GM21381 (cell line): ENCODE data around the gene FOS.
"Not testable (repeated sequence)": the region's sequence is repeated elsewhere in the genome, so short reads cannot be mapped to it uniquely, and the experiment has no call there.

Source experiments
- ATAC-seq: cut with Tn5 transposase; IDR thresholded peaks from one replicate; pipeline ENCODE4 v1.9.1; 2021; ENCODE audit warnings: mild to moderate bottlenecking, moderate library complexity; ENCODE audit not compliant: unreplicated experiment

The FOS gene

GRCh38 chr14:75292886-75293285 is 14.3 kb downstream of the FOS start:
- no peak for ATAC-seq

DNA sequence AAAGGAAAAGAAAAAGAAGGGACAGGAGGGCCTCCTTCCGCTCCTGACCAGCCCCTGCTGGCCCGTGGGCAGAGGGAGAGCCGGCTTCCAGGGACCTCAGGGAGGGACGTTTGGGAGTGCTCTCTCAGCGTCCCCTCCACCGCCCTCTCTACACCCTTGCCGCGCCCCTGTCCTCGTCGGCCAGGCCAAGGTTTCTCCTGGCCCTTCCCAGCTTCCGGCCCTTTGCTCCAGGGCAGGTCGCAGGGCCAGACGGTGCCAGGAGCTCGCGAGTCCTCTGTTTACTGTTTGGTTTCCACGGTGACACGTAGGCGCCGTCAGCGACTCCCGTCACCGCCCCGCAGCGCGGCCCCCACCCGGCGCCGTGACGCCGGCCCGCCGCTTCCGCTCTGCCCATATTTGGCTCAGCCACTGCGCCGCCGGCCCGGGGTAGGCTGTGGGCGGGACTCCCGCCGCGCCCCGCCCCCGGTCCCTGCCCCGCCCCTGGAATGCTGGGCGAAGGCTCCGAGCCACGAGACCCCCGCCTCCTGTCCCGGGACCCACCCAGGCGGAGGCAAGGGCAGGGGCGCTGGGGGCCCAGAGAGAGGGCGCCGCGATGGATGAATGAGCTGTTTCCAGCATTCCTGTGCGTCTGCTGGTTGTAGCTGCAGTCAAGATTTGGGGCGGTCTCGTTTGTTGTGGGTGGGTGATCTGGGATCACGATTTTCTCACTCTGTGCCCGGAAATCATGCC is 15.5 kb downstream of the FOS start:
- ATAC-seq: peak; percentile 98

DNA sequence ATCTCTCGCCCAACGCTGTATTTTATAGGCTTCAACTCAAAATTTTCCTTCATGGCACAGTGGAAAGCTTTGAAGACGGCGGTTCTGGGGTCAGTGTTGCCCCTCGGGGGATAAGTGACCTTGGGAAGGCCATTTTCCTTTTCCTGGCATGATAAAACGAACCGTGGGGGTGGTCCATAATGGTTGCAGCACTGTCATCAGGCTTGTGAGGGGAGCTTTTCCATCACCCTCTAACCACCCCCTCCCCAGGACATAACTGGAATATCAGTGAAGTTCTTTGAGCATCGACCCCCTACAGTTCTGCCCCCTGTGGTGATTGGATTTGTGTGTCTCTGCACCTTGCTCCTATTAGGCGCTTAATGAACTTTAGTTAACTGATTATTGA is 16.0 kb downstream of the FOS start:
- no peak for ATAC-seq

DNA sequence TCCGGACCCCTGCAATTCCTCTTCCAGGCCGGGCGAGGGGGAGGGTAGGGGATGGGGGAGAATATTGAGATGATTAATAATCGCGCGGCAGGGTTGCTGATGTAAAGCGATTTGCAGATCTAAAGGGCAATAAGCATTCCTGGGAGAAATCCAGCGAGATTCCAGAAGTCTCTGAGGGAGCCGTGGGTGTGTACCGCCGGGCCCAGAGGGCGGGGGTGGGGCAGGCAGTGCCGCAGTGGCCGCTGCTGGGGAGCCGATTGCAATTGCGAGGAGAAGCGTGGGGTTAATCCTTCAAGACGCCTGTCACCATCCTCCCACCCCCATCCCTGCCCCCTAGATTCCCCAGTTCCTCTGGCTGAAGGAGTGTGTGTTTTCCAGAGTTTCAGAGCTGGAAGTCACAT is 16.4 kb downstream of the FOS start:
- ATAC-seq: no peak

GRCh38 chr14:75295491-75296345 is 17.1 kb downstream of the FOS start:
- no peak for ATAC-seq

DNA sequence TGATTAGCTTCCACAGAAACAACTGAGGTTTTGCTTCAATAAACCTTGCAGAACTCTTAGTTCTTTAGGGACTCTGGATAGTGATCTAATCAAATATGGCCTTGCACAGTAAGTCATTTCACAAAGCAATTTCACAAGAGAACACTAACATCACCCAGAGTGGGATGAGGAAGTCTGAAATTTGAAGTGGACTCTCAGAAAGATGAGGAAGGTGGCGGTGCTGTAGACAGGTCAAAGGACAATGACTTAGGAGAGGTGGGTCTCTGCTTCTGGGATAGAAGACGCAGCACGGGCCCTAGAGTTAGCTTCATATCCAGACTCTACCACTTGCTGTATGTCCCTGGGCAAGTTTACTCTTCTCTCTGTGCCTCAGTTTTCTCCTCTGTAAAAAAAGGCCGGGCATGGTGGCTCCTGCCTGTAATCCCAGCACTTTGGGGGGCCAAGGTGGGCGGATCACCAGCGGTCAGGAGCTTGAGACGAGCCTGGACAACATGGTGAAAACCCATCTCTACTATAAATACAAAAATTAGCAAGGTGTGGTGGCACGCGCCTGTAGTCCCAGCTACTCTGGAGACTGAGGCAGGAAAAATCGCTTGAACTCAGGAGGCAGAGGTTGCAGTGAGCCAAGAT is 18.9 kb downstream of the FOS start:
- ATAC-seq: no peak

DNA sequence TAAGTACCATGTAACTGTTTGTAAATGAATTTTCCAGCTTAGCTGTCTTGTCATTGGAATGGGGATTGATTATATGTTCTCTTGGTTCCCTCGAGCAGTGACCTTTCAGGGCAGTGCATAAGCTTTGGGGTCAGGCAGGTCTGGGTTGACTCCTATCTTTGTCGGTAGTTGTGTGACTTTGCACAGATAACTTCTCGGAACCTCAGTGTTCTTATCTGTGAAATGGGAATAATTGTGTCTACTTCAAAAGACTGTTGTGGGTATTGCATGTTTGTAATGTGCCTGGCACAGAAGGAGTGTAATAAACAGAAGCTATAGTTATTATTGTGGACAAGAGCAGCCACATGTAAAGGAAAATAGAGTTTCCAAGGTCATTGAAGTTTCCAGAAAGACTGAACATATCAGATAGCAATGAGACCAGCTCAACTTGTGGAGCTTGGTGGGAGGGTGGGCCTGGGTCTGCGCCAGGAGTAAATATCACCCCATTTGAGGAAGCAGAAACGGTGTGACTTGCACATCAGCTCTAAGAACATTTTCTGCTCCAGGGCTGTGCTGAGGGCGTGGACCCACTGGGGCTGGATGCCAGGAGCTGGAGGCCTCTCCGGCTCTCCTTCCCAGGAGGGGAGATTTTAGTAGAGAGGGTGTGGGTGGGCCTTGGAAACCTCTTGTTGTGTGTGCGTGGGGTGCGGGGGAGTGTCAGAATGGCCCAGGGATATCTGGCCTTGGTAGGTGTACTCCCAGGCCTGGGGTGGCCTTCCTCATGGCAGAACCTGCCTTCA is 19.7 kb downstream of the FOS start:
- no peak for ATAC-seq

GRCh38 chr14:75299059-75299458 is 20.4 kb downstream of the FOS start:
- no peak for ATAC-seq

DNA sequence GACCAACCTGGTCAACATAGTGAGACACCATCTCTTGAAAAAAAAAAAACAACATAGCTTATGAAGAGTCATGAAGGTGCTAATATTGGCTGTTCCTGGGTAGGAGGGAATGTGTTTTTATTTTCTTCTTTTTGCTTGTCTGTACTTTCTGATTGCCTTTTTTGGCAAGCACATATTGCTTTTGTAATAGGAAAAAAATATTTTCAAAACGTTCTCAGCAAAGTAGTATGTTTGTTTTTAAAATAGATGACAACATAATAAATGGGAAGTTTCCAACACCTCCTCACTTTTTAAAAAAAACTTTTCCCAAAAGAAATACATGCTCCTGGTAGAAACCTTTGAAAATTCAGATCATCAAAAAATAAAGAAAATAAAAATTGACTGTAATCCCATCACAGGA is 20.9 kb downstream of the FOS start:
- no peak for ATAC-seq

GRCh38 chr14:75301666-75302325 is 23.2 kb downstream of the FOS start:
- no peak for ATAC-seq

- ATAC-seq: no peak
These were observed 24.8 kb downstream of the FOS start for GRCh38 chr14:75303381-75303789.

DNA sequence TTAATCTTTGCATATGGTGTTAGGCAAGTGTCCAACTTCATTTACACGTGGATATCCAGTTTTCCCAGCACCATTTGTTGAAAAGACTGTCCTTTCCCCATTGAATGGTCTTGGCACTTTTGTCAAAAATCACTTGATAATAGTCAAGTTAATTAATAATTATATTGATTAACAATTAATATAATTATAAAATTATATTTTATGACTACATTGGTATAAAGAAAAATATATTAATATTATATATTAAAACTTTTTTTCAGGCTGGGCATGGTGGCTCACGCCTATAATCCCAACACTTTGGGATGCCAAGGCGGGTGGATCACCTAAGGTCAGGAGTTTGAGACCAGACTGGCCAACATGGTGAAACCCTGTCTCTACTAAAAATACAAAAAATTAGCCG is 27.8 kb downstream of the FOS start:
- ATAC-seq: not testable (repeated sequence)

- no peak for ATAC-seq
These were observed 28.5 kb downstream of the FOS start for GRCh38 chr14:75306927-75307699.

DNA sequence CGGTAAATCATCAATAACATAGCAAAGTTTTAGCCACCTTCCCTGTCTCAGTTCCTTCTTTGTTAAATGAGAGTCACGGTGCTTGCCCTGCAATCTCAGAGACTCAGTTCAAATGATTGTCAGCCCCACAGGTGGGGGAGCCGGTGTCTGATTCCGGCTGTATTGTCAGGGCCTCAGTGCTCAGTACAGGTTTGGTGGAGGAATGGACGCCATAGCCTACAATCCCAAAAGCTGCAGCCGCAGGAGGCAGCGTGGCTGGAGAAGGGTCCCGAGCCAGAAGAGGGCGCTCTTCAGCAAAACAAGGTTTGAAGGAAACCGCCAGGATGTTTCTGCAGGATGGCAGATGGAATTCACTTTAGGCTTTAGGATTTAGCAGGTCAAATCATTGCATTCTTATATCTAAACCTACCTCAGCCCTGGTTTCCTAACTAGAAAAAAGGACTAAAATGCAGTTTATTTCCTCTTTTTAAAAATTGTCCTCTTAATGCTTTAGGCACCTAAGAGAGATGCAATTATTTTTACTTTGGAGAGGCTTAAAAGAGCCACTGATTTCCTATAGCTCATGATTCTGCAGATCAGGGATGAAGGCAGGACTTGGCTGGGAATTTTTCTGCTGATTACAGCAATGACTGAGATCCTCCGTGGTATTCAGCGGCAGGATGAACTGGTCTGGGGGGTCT is 29.2 kb downstream of the FOS start:
- ATAC-seq: no peak

- ATAC-seq: not testable (repeated sequence)
These were observed 30.4 kb downstream of the FOS start for GRCh38 chr14:75308991-75309390.

DNA sequence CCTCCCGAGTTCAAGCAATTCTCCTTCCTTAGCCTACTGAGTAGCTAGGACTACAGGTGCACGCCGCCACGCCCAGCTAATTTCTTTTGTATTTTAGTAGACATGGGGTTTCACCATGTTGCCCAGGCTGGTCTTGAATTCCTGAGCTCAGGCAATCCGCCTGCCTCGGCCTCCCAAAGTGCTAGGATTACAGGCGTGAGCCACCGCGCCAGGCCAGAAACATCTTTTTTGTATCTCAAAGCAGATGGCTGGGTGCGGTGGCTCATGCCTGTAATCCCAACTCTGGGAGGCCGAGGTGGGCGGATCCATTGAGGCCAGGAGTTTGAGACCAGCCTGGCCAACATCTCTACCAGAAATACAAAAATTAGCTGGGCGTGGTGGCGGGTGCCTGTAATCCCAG is 30.9 kb downstream of the FOS start:
- ATAC-seq: not testable (repeated sequence)

DNA sequence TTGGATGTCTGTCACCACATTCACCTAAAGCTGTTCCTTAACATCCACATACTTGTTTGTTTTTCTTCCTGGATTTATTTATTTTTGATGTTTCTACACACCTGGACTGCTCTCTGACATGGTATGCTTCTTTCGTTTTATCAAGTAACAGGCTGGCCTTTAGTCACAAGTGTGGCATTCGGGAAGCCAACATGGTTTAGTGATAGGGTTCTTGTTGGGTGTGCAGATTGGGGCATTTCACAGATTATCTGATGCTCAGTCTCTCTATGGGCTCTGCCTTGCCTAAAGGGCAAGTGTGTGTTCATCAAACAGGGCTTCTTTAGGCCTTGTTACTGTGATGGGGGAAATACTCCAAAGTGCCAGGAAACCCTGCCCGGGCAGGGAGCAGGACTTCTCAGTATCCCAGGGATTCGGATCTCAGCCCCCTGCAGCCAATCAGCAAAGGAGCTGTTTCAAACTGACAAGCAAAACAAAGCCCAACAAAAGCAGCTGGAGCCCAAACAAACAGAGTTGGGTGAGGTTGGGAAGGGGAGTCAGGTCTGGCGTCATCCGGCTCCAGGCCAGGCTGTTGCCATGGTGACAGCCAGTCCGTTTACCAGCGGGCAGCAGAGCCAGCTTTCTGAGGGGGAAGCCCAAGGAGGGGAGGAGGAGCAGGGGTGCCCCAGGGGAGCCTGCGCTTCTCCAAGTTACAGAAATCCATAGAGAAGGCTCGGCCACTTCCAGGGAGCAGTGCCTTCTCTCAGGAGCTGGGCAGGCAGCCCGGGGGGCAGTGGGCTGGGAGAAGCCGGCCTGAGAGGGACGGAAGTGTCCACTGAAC is 31.9 kb downstream of the FOS start:
- no peak for ATAC-seq

DNA sequence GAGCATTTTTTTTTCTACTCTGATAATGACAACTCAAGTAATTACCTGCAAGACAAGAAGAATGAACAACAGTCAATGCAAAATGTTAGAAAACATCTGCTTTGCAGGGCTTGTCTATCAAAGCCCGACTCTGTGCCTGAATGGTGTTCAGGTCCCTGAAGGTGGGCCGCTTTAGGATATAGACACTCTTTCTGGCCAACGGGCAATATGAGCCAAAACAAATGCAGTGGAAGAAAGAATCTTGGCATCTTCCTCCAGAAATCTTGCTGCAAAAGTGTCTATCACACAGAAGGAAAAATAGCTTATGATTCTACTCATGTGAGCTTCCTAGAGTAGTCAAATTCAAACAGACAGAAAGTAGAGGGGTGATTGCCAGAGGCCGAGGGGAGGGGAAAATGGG is 32.7 kb downstream of the FOS start:
- ATAC-seq: no peak
